Activated T-helper 17 cell treated with anti-CD3 and anti-CD28 coated beads, Interleukin-2, amount 50 U/mL, for 72 hours (primary cell): ENCODE measurements around the gene CABS1. TPM values are rescaled to one million over a fixed set of nuclear protein-coding genes. Genes with fewer than 3 reads are reported as not detected.

Experiments used
- ATAC-seq: fragments of 150-1000 bp; cut with Tn5 transposase; replicated peaks from 2 replicates; pipeline ENCODE4 v1.10.0; 2021; ENCODE audit warnings: mild to moderate bottlenecking, moderate library complexity
- H3K27ac Mint-ChIP-seq: one replicate; pipeline ENCODE4 v1.8.0; 2022; ENCODE audit warnings: mixed read lengths
- H3K27me3 Mint-ChIP-seq: one replicate; pipeline ENCODE4 v1.8.0; 2022; ENCODE audit warnings: mixed read lengths
- H3K36me3 Mint-ChIP-seq: one replicate; pipeline ENCODE4 v1.8.0; 2022; ENCODE audit warnings: low read depth, mild to moderate bottlenecking, mixed read lengths
- H3K4me1 Mint-ChIP-seq: one replicate; pipeline ENCODE4 v1.8.0; 2022; ENCODE audit warnings: mixed read lengths
- H3K4me3 Mint-ChIP-seq: one replicate; pipeline ENCODE4 v1.8.0; 2022; ENCODE audit warnings: mild to moderate bottlenecking, mixed read lengths
- H3K9me3 Mint-ChIP-seq: one replicate; pipeline ENCODE4 v1.8.0; 2022; ENCODE audit warnings: mixed read lengths
- total RNA-seq, 2 donors: library from RNA; stranded (reverse); gene quantifications; one replicate each; pipeline ENCODE4 v1.2.3, GENCODE V29; 2022

Gene CABS1
- total RNA-seq, 2 donors from 2014 or later, result not detected

- Mint-ChIP-seq H3K36me3 (no peaks in the 10 kb centered on the region), H3K4me1 (no peaks in the 10 kb centered on the region), H3K9me3 (no peaks in the 10 kb centered on the region), H3K27me3 (no peaks in the 10 kb centered on the region), H3K27ac (no peak overlapping the region), H3K4me3 (no peak overlapping the region)
- ATAC-seq, result no peak
These were observed 24.4 kb downstream of the CABS1 start for GRCh38 chr4:70359115-70359661.

- Mint-ChIP-seq H3K4me3 (no peak within 1 kb of the TSS), H3K4me1 (no peaks in the 10 kb centered on the region), H3K27ac (no peak within 1 kb of the TSS), H3K36me3 (no peaks in the 10 kb centered on the region), H3K9me3 (no peaks in the 10 kb centered on the region), H3K27me3 (no peaks in the 10 kb centered on the region)
- no peak for ATAC-seq
These were observed 25.7 kb downstream of the CABS1 start, which contains the start of gene SMR3A for GRCh38 chr4:70360460-70360859. SMR3A (plus strand) TSS chr4:70360760; CDS start chr4:70362116, 1,356 bp downstream.

GRCh38 chr4:70364002-70364401 is 29.2 kb downstream of the CABS1 start:
- no peak for ATAC-seq
- Mint-ChIP-seq H3K9me3 (no peaks in the 10 kb centered on the region), H3K4me3 (no peak overlapping the region), H3K36me3 (no peaks in the 10 kb centered on the region), H3K27me3 (no peaks in the 10 kb centered on the region), H3K27ac (no peak overlapping the region), H3K4me1 (no peaks in the 10 kb centered on the region)

GRCh38 chr4:70365479-70365878 is 30.7 kb downstream of the CABS1 start:
- ATAC-seq, result no peak
- H3K4me1 Mint-ChIP-seq, result no peaks in the 10 kb centered on the region
- H3K36me3 Mint-ChIP-seq, result no peaks in the 10 kb centered on the region
- H3K27ac Mint-ChIP-seq, result no peak overlapping the region
- no peak overlapping the region for H3K4me3 Mint-ChIP-seq
- no peaks in the 10 kb centered on the region for H3K27me3 Mint-ChIP-seq
- H3K9me3 Mint-ChIP-seq, result no peaks in the 10 kb centered on the region

GRCh38 chr4:70367813-70368212 is 33.0 kb downstream of the CABS1 start:
- Mint-ChIP-seq H3K27me3 (no peaks in the 10 kb centered on the region), H3K36me3 (no peaks in the 10 kb centered on the region), H3K9me3 (no peaks in the 10 kb centered on the region), H3K4me3 (no peak overlapping the region), H3K27ac (no peak overlapping the region), H3K4me1 (no peaks in the 10 kb centered on the region)
- ATAC-seq, result no peak

- ATAC-seq, result no peak
- Mint-ChIP-seq H3K36me3 (no peaks in the 10 kb centered on the region), H3K27me3 (no peaks in the 10 kb centered on the region), H3K4me3 (no peak overlapping the region), H3K9me3 (peaks cover 3% of the 10 kb centered on the region), H3K27ac (no peak overlapping the region), H3K4me1 (no peaks in the 10 kb centered on the region)
These were observed 37.2 kb downstream of the CABS1 start for GRCh38 chr4:70371987-70372386.

GRCh38 chr4:70372760-70373159 is 38.0 kb downstream of the CABS1 start:
- Mint-ChIP-seq H3K9me3 (peaks cover 3% of the 10 kb centered on the region), H3K4me1 (no peaks in the 10 kb centered on the region), H3K36me3 (no peaks in the 10 kb centered on the region), H3K4me3 (no peak overlapping the region), H3K27me3 (no peaks in the 10 kb centered on the region), H3K27ac (no peak overlapping the region)
- ATAC-seq, result no peak

- H3K36me3 Mint-ChIP-seq, result no peaks in the 10 kb centered on the region
- H3K9me3 Mint-ChIP-seq, result no peaks in the 10 kb centered on the region
- no peak for ATAC-seq
- no peaks in the 10 kb centered on the region for H3K27me3 Mint-ChIP-seq
- H3K4me3 Mint-ChIP-seq, result no peak overlapping the region
- H3K4me1 Mint-ChIP-seq, result no peaks in the 10 kb centered on the region
- no peak overlapping the region for H3K27ac Mint-ChIP-seq
These were observed 45.8 kb downstream of the CABS1 start for GRCh38 chr4:70380578-70380977.

GRCh38 chr4:70382691-70383181 is 48.0 kb downstream of the CABS1 start, which contains the start of gene SMR3B:
SMR3B (plus strand) TSS chr4:70383131; CDS start chr4:70384511, 1,380 bp downstream.
- ATAC-seq, result no peak
- Mint-ChIP-seq H3K4me3 (no peak within 1 kb of the TSS), H3K9me3 (no peaks in the 10 kb centered on the region), H3K27ac (no peak within 1 kb of the TSS), H3K36me3 (no peaks in the 10 kb centered on the region), H3K4me1 (no peaks in the 10 kb centered on the region), H3K27me3 (no peaks in the 10 kb centered on the region)

Other genes with a start within 250 kb of the CABS1 start
- gene PRR27, start 180.7 kb upstream of the CABS1 start, total RNA-seq, result not detected
- gene ODAM, start 139.3 kb upstream of the CABS1 start, total RNA-seq, result not detected
- not detected for gene FDCSP, start 108.9 kb upstream of the CABS1 start, total RNA-seq
- not detected for gene CSN3, start 92.4 kb upstream of the CABS1 start, total RNA-seq
- not detected for gene SMR3A, start 25.8 kb downstream of the CABS1 start, total RNA-seq
- gene SMR3B, start 48.1 kb downstream of the CABS1 start, total RNA-seq, result not detected
- not detected for gene OPRPN, start 63.0 kb downstream of the CABS1 start, total RNA-seq
- not detected for gene MUC7, start 137.2 kb downstream of the CABS1 start, total RNA-seq
- gene AMTN, start 183.6 kb downstream of the CABS1 start, total RNA-seq, result not detected